Suprapubic skin (tissue), 4 donors: ENCODE measurements around the gene OFD1. TPM values are rescaled to one million over a fixed set of nuclear protein-coding genes. Genes with fewer than 3 reads are reported as not detected.

Experiments
- DNase-seq, 2 donors: peaks; one replicate each; pipeline ENCODE4 v3.0.0-alpha.2; 2019; ENCODE audit warnings: low spot score in 2 of 2
- H3K27ac ChIP-seq: fragments of 200-600 bp; sonication (generic); one replicate; pipeline ENCODE4 v1.5.1; 2019
- H3K27me3 ChIP-seq: fragments of 200-600 bp; sonication (generic); one replicate; pipeline ENCODE4 v1.5.1; 2019
- H3K36me3 ChIP-seq: fragments of 200-600 bp; sonication (generic); one replicate; pipeline ENCODE4 v1.5.1; 2019
- H3K4me1 ChIP-seq: fragments of 200-600 bp; sonication (generic); one replicate; pipeline ENCODE4 v1.5.1; 2019
- H3K4me3 ChIP-seq: fragments of 200-600 bp; sonication (generic); one replicate; pipeline ENCODE4 v1.5.1; 2019; ENCODE audit warnings: mild to moderate bottlenecking
- H3K9me3 ChIP-seq: fragments of 200-600 bp; sonication (generic); one replicate; pipeline ENCODE4 v1.5.1; 2019
- CTCF ChIP-seq, 2 donors: fragments of 200-600 bp in 1 of 2; fragments of 450-650 bp in 1 of 2; sonication (generic) in 1 of 2; IDR thresholded peaks; one replicate each; pipeline ENCODE4 v1.5.1; 2016 to 2019; ENCODE audit warnings: antibody characterized with exemption in 2 of 2, mild to moderate bottlenecking in 1 of 2, moderate library complexity in 1 of 2
- EP300 ChIP-seq: sonication (generic); formaldehyde crosslinking; IDR thresholded peaks from one replicate; pipeline ENCODE4 v1.6.1; 2017; ENCODE audit warnings: antibody characterized with exemption
- POLR2A ChIP-seq, 2 donors: fragments of 450-650 bp; IDR thresholded peaks; one replicate each; pipeline ENCODE4 v1.6.1; 2017; ENCODE audit warnings: antibody characterized with exemption in 2 of 2, mild to moderate bottlenecking in 2 of 2, moderate library complexity in 2 of 2
- POLR2AphosphoS5 ChIP-seq, 3 donors: sonication (generic); formaldehyde crosslinking; IDR thresholded peaks; one replicate each; pipeline ENCODE4 v1.6.1; 2017; ENCODE audit warnings: antibody characterized with exemption in 3 of 3
- WGBS: methylation state at CpG from one replicate; pipeline ENCODE4 v1.1.5; 2018; 5-methylcytosine and 5-hydroxymethylcytosine counted together
- total RNA-seq, 4 donors: library from RNA; depleted of rRNA; stranded (reverse); fragments of >200 nt; gene quantifications; one replicate each; pipeline ENCODE4 v1.1.0, GENCODE V29; 2016

The OFD1 gene
- total RNA-seq, 4 donors from 2014 or later, result 19.1 to 68.4 (median 32.5) TPM

GRCh38 chrX:13711141-13711540 is 23.4 kb upstream of the OFD1 start:
- H3K9me3 ChIP-seq, result no peaks in the 10 kb centered on the region
- no peaks in the 10 kb centered on the region for H3K4me1 ChIP-seq
- TF ChIP-seq POLR2A (IDR thresholded peaks at IDR 0.05) (no peak), EP300 (no peak), POLR2AphosphoS5 (IDR thresholded peaks at IDR 0.05) (no peak), CTCF (IDR thresholded peaks at IDR 0.05) (no peak)
- no peak for DNase-seq
- H3K4me3 ChIP-seq, result no peak overlapping the region
- 80% methylated on average over 4 of the region's 4 CpGs for WGBS
- H3K27ac ChIP-seq, result no peak overlapping the region
- H3K27me3 ChIP-seq, result no peaks in the 10 kb centered on the region
- peaks cover 5% of the 10 kb centered on the region for H3K36me3 ChIP-seq

- WGBS, result 92% methylated on average over 9 of the region's 9 CpGs
- peaks cover 4% of the 10 kb centered on the region for H3K4me1 ChIP-seq
- no peak for TF ChIP-seq EP300
- H3K36me3 ChIP-seq, result peaks cover 3% of the 10 kb centered on the region
- no peak for DNase-seq
- H3K4me3 ChIP-seq, result no peak overlapping the region
- H3K27me3 ChIP-seq, result no peaks in the 10 kb centered on the region
- no peaks in the 10 kb centered on the region for H3K9me3 ChIP-seq
- no peak overlapping the region for H3K27ac ChIP-seq
Observed at GRCh38 chrX:13716455-13716854, 18.1 kb upstream of the OFD1 start.

GRCh38 chrX:13716905-13717304 is 17.6 kb upstream of the OFD1 start:
- Histone ChIP-seq H3K4me3 (no peak overlapping the region), H3K36me3 (no peaks in the 10 kb centered on the region), H3K27ac (no peak overlapping the region), H3K4me1 (peaks cover 8% of the 10 kb centered on the region), H3K27me3 (no peaks in the 10 kb centered on the region), H3K9me3 (no peaks in the 10 kb centered on the region)
- TF ChIP-seq EP300 (no peak), CTCF (IDR thresholded peaks at IDR 0.05) (no peak), POLR2A (IDR thresholded peaks at IDR 0.05) (no peak), POLR2AphosphoS5 (IDR thresholded peaks at IDR 0.05) (no peak)
- 97% methylated on average over 6 of the region's 6 CpGs for WGBS
- no peak for DNase-seq

GRCh38 chrX:13717700-13718472 is 16.7 kb upstream of the OFD1 start:
- H3K4me1 ChIP-seq, result peaks cover 8% of the 10 kb centered on the region
- DNase-seq, result no peak

GRCh38 chrX:13719192-13719856 is 15.2 kb upstream of the OFD1 start:
- Histone ChIP-seq H3K4me3 (no peak overlapping the region), H3K27ac (no peak overlapping the region), H3K4me1 (peaks cover 8% of the 10 kb centered on the region), H3K27me3 (no peaks in the 10 kb centered on the region), H3K36me3 (no peaks in the 10 kb centered on the region), H3K9me3 (no peaks in the 10 kb centered on the region)
- 90% methylated on average over 3 of the region's 3 CpGs for WGBS
- no peak for TF ChIP-seq POLR2AphosphoS5 (IDR thresholded peaks at IDR 0.05)
- no peak for TF ChIP-seq CTCF (IDR thresholded peaks at IDR 0.05)
- no peak for DNase-seq

More at GRCh38 chrX:13717700-13718472, 16.7 kb upstream of the OFD1 start:
- no peaks in the 10 kb centered on the region for H3K27me3 ChIP-seq
- H3K27ac ChIP-seq, result no peak overlapping the region
- no peak overlapping the region for H3K4me3 ChIP-seq
- TF ChIP-seq POLR2A (IDR thresholded peaks at IDR 0.05) (no peak), POLR2AphosphoS5 (IDR thresholded peaks at IDR 0.05) (no peak), CTCF (IDR thresholded peaks at IDR 0.05) (no peak), EP300 (no peak)
- WGBS, result 69% methylated on average over 7 of the region's 7 CpGs
- no peaks in the 10 kb centered on the region for H3K9me3 ChIP-seq
- H3K36me3 ChIP-seq, result no peaks in the 10 kb centered on the region
